Hematopoietic multipotent progenitor cell treated with erythropoietin and hydrocortisone succinate and interleukin-3 and kit ligand, for 15 days (in vitro differentiated cells): ENCODE measurements around the gene N4BP2L1.
A peak's percentile ranks its signal among the peaks of the same experiment; 100 is the strongest.
"Not testable (repeated sequence)": the region's sequence is repeated elsewhere in the genome, so short reads cannot be mapped to it uniquely, and the experiment has no call there.

Experiments
- DNase-seq: peaks from one replicate; pipeline ENCODE4 v3.0.0-alpha.2; 2015; ENCODE audit warnings: low spot score

N4BP2L1 gene

GRCh38 chr13:32390048-32390447 is 37.9 kb downstream of the N4BP2L1 start:
- DNase-seq = no peak

- DNase-seq = no peak
These were observed 42.5 kb downstream of the N4BP2L1 start for GRCh38 chr13:32385410-32385809.

- no peak for DNase-seq
These were observed 43.2 kb downstream of the N4BP2L1 start for GRCh38 chr13:32384702-32385101.

GRCh38 chr13:32383836-32384618 is 43.9 kb downstream of the N4BP2L1 start:
- no peak for DNase-seq

- peak; percentile 47 for DNase-seq
These were observed 46.4 kb downstream of the N4BP2L1 start for GRCh38 chr13:32381539-32381938.

GRCh38 chr13:32378012-32378411 is 49.9 kb downstream of the N4BP2L1 start:
- DNase-seq = no peak

GRCh38 chr13:32376642-32377415 is 51.1 kb downstream of the N4BP2L1 start:
- DNase-seq = no peak

DNA sequence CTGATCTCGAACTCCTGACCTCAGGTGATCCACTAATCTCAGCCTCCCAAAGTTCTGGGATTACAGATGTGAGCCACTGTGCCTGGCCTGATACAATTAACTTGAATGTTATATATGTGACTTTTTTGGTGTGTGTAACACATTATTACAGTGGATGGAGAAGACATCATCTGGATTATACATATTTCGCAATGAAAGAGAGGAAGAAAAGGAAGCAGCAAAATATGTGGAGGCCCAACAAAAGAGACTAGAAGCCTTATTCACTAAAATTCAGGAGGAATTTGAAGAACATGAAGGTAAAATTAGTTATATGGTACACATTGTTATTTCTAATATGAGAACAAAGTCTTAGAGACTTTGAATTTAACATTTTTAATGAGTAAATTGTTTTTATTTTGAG is 57.1 kb downstream of the N4BP2L1 start:
- DNase-seq = no peak

DNA sequence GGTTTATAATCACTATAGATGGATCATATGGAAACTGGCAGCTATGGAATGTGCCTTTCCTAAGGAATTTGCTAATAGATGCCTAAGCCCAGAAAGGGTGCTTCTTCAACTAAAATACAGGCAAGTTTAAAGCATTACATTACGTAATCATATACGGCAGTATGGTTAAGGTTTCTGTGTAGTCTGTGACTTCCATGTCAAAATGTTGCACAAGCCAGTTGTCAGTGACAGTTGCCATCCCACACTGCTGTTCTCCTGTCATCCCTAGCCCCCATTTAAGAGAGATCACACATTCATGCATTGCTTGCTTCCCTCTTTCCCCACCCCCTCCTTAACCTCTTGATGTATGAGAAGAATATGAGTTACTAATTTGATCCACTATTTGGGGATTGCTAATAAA is 65.4 kb downstream of the N4BP2L1 start:
- no peak for DNase-seq

DNA sequence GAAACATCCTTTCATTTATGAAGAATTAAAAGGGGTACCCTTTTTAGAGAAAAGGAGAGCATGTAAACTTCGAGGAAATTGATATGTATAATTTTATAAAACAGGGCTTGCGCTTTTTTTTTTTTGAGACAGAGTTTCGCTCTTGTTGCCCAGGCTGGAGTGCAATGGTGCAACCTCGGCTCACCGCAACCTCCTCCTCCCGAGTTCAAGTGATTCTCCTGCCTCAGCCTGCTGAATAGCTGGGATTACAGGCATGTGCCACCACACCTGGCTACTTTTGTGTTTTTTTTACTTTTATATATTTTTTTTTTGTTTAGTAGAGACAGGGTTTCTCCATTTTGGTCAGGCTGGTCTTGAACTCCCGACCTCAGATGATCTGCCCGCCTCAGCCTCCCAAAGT is 72.0 kb downstream of the N4BP2L1 start:
- DNase-seq = not testable (repeated sequence)

DNA sequence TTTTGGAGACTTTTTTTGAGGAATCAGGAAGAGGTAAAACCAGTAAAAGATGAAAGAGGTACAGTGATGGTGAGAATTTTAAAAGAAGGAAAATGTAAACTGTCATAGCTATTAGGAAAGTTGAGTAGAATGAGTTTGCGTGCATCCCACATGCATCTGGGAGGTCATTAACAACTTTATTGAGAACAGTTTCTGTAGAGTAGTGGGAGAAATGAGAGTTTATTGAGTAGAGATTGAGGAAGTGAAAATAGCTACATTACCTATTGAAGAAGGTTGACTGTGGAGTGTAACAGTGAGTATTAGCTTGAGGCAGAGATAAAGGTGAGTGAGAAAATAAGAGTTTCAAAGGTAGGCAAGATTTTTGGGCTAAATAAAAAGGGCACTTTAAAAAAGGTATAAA is 73.9 kb downstream of the N4BP2L1 start:
- no peak for DNase-seq

- DNase-seq = not testable (repeated sequence)
These were observed 77.0 kb downstream of the N4BP2L1 start for GRCh38 chr13:32350839-32351441.
